ENCODE measurements around the gene CFAP97.
A peak's percentile ranks its signal among the peaks of the same experiment; 100 is the strongest.
"Not testable (repeated sequence)": the region's sequence is repeated elsewhere in the genome, so short reads cannot be mapped to it uniquely, and the experiment has no call there.

Gene CFAP97

GRCh38 chr4:185209031-185209851, 5.4 kb upstream of the CFAP97 start, which contains the start of gene SNX25:
SNX25 (plus strand) TSS chr4:185209598; CDS start chr4:185209827, 229 bp downstream.
- no peaks in the 10 kb centered on the region for H3K36me3 ChIP-seq
- no peaks in the 10 kb centered on the region for H3K9me3 ChIP-seq
- no peak for TF ChIP-seq CTCF (IDR thresholded peaks at IDR 0.05)
- no peak within 1 kb of the TSS for H3K27ac ChIP-seq
- peaks cover 15 to 22% of the 10 kb centered on the region in 2 experiments for H3K4me1 ChIP-seq (ENCODE audit: control insufficient read depth in 1 of 2, insufficient read depth in 1 of 2, low read depth in 1 of 2, low read length in 1 of 2)
- H3K27me3 ChIP-seq: peaks cover 100% of the 10 kb centered on the region
- H3K4me3 ChIP-seq (ENCODE audit: low read depth in 1 of 2, low read length in 1 of 2): peak within 1 kb of the TSS in 1 of 2 experiments; percentile 17

DNA sequence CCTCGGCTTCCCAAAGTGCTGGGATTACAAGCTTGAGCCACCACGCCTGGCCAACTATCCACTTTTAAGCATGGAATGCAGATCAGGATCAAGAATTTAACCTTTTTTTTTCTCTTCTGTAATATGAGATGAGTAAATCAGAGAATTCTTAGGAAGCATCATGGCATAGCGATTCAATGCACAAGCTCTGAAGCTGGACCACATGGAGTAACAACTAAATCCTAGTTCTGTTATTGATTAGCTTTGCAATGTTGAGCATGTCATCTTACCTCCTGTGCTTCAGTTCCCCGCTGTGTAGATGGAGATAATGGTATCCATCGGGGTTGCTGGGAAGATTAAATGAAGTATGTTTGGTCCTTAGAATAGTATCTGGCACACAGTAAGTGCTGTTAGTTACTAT, 3.7 kb upstream of the CFAP97 start:
- no peak for TF ChIP-seq CTCF (IDR thresholded peaks at IDR 0.05)
- Histone ChIP-seq H3K4me1 (ENCODE audit: control insufficient read depth in 1 of 2, insufficient read depth in 1 of 2, low read depth in 1 of 2, low read length in 1 of 2) (peaks cover 30 to 31% of the 10 kb centered on the region in 2 experiments), H3K27ac (no peak overlapping the region)

DNA sequence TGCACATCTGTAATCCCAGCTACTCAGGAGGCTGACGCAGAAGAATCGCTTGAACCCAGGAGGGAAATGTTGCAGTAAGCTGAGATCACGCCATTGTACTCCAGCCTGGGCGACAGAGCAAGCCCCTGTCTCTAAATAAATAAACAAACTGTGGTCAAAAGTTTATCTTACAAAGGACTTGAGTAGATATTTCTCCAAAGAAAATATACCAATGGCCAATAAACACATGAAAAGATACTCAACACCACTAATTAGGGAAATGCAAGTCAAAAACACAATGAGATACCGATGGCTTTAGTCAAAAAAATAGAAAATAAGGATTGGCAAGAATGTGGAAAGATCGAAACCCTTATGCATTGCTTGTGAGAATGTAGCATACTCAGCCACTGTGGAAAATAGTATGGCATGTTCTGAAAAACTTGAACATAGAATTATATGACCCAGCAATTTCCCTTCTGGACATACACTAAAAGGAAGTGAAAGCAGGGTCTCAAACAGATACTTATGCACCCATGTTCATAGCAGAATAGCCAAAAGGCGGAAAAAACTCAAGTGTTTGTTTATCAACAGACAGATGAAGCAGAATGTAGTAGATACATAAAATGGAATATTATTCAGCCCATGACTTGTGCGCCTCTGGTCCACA, 2.0 kb upstream of the CFAP97 start:
- Histone ChIP-seq H3K27ac (no peak overlapping the region), H3K4me1 (ENCODE audit: control insufficient read depth in 1 of 2, insufficient read depth in 1 of 2, low read depth in 1 of 2, low read length in 1 of 2) (peaks cover 29 to 32% of the 10 kb centered on the region in 2 experiments), H3K9me3 (no peaks in the 10 kb centered on the region), H3K4me3 (ENCODE audit: low read depth in 1 of 2, low read length in 1 of 2) (no peak overlapping the region), H3K36me3 (no peaks in the 10 kb centered on the region), H3K27me3 (peaks cover 92% of the 10 kb centered on the region)
- no peak for TF ChIP-seq CTCF (IDR thresholded peaks at IDR 0.05)

More for the DNA sequence above, 3.7 kb upstream of the CFAP97 start:
- Histone ChIP-seq H3K36me3 (no peaks in the 10 kb centered on the region), H3K4me3 (ENCODE audit: low read depth in 1 of 2, low read length in 1 of 2) (no peak overlapping the region), H3K9me3 (no peaks in the 10 kb centered on the region), H3K27me3 (peaks cover 100% of the 10 kb centered on the region)

DNA sequence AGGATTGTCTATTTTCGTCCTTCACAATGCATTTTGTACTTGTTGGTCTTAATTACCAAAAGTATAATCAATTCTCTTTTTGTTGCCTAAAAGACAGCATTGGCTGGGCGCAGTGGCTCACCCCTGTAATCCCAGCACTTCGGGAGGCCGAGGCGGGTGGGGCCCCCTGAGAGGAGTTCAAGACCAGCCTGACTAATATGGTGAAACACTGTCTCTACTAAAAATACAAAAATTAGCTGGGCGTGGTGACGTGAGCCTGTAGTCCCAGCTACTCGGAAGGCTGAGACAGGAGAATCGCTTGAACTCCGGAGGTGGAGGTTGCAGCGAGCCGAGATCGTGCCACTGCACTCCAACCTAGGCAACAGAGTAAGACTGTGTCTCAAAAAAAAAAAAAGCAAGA, 1.3 kb upstream of the CFAP97 start:
- Histone ChIP-seq H3K27me3 (peaks cover 85% of the 10 kb centered on the region), H3K4me1 (ENCODE audit: control insufficient read depth in 1 of 2, insufficient read depth in 1 of 2, low read depth in 1 of 2, low read length in 1 of 2) (peaks cover 22 to 26% of the 10 kb centered on the region in 2 experiments)
- H3K36me3 ChIP-seq; H3K9me3 ChIP-seq; H3K4me3 ChIP-seq (ENCODE audit: low read depth in 1 of 2, low read length in 1 of 2); H3K27ac ChIP-seq: not testable (repeated sequence)

- Histone ChIP-seq H3K36me3 (no peaks in the 10 kb centered on the region), H3K4me3 (ENCODE audit: low read depth in 1 of 2, low read length in 1 of 2) (peak overlapping the region; percentile 56 to 62), H3K27me3 (peaks cover 78% of the 10 kb centered on the region), H3K4me1 (ENCODE audit: control insufficient read depth in 1 of 2, insufficient read depth in 1 of 2, low read depth in 1 of 2, low read length in 1 of 2) (peaks cover 18 to 26% of the 10 kb centered on the region in 2 experiments), H3K27ac (no peak overlapping the region), H3K9me3 (no peaks in the 10 kb centered on the region)
- no peak for TF ChIP-seq CTCF (IDR thresholded peaks at IDR 0.05)
Observed at GRCh38 chr4:185204238-185204910, 574 bp upstream of the CFAP97 start.
